Endothelial cell of umbilical vein (primary cell): Measurements from ENCODE around the gene SYT2. TPM values are rescaled to one million over a fixed set of nuclear protein-coding genes. Genes with fewer than 3 reads are reported as not detected.
"Not testable (repeated sequence)": the region's sequence is repeated elsewhere in the genome, so short reads cannot be mapped to it uniquely, and the experiment has no call there.

Source experiments
- BruUV-seq: library from RNA; stranded (reverse); fragments of 400-500 nt; replicated peaks from 2 replicates; lab custom pipeline; 2021; lab: Mats Ljungman, UMichigan
- CTCF ChIA-PET: fragments of 300-600, 350-600 bp; sonication (Branson Sonifier 250); formaldehyde crosslinking; loops from one replicate; lab custom pipeline; 2021; ENCODE audit warnings: antibody characterized with exemption, inconsistent platforms; lab: Charles Lee
- POLR2A ChIA-PET: fragments of 300-600, 350-600 bp; sonication (Branson Sonifier 250); formaldehyde crosslinking; loops from one replicate; lab custom pipeline; 2021; ENCODE audit warnings: antibody characterized with exemption, inconsistent platforms; lab: Charles Lee
- DNase-seq: peaks from one replicate; pipeline ENCODE4 v3.0.0-alpha.2; 2011; ENCODE audit warnings: low read depth, low spot score
- FAIRE-seq: peaks from 2 replicates; lab custom pipeline; 2011; peaks lifted over from hg19 to GRCh38; lab: Jason Lieb, UNC
- H2AFZ ChIP-seq: 2 replicates; pipeline ENCODE4 v1.6.0; 2012; ENCODE audit warnings: low read depth, low read length, control low read depth, inconsistent platforms
- H3K27ac ChIP-seq: 2 replicates; pipeline ENCODE4 v1.5.1; 2011; ENCODE audit warnings: low read depth, mild to moderate bottlenecking, control low read depth, low read length, moderate library complexity; ENCODE audit not compliant: insufficient read depth
- H3K27me3 ChIP-seq, 2 experiments: 2 replicates each; pipeline versions ENCODE4 v1.6.0 to v1.6.1; 2011; ENCODE audit warnings: low read length in 2 of 2, mixed read lengths in 1 of 2; ENCODE audit not compliant: control insufficient read depth in 2 of 2, insufficient read depth in 2 of 2
- H3K36me3 ChIP-seq, 2 experiments: 2 replicates in 1 of 2; 3 replicates in 1 of 2; pipeline ENCODE4 v1.5.1; 2011; ENCODE audit warnings: low read length in 2 of 2, mild to moderate bottlenecking in 1 of 2, moderate library complexity in 1 of 2; ENCODE audit not compliant: control insufficient read depth in 2 of 2, insufficient read depth in 2 of 2; ENCODE audit errors: extremely low read depth in 1 of 2
- H3K4me1 ChIP-seq: 3 replicates; pipeline ENCODE4 v1.5.1; 2011; ENCODE audit warnings: mild to moderate bottlenecking, low read length; ENCODE audit not compliant: control insufficient read depth, insufficient read depth; ENCODE audit errors: extremely low read depth
- H3K4me2 ChIP-seq: 2 replicates; pipeline ENCODE4 v1.6.1; 2011; ENCODE audit warnings: low read length, control low read depth, mixed read lengths; ENCODE audit not compliant: insufficient read depth
- H3K4me3 ChIP-seq, 3 experiments: fragments of 200-600 bp in 1 of 3; sonication (generic), shearing (Covaris generic) in 1 of 3; replicated peaks in 1 of 3; 2 replicates each; pipeline ENCODE4 v1.5.1; 2011 to 2016; ENCODE audit warnings: control low read depth in 3 of 3, low read length in 3 of 3, mild to moderate bottlenecking in 2 of 3, inconsistent platforms in 1 of 3, low read depth in 1 of 3, moderate library complexity in 1 of 3; ENCODE audit not compliant: insufficient read depth in 1 of 3
- H3K79me2 ChIP-seq: 2 replicates; pipeline ENCODE4 v1.6.0; 2012; ENCODE audit warnings: low read length, inconsistent platforms; ENCODE audit not compliant: control insufficient read depth, insufficient read depth
- H3K9ac ChIP-seq: replicated peaks from 2 replicates; pipeline ENCODE3; 2011; ENCODE audit warnings: low read length, control low read depth; ENCODE audit not compliant: insufficient read depth; ENCODE audit errors: extremely low read depth
- H3K9me1 ChIP-seq: replicated peaks from 3 replicates; pipeline ENCODE4 v1.6.0; 2011; ENCODE audit warnings: mild to moderate bottlenecking, low read length; ENCODE audit not compliant: control insufficient read depth, insufficient read depth; ENCODE audit errors: extremely low read depth
- H3K9me3 ChIP-seq: replicated peaks from 2 replicates; pipeline ENCODE4 v1.5.1; 2012; ENCODE audit warnings: low read length, inconsistent platforms; ENCODE audit not compliant: control insufficient read depth, insufficient read depth
- H4K20me1 ChIP-seq: replicated peaks from 2 replicates; pipeline ENCODE3; 2011; ENCODE audit warnings: mild to moderate bottlenecking, low read length; ENCODE audit not compliant: control insufficient read depth, insufficient read depth; ENCODE audit errors: extremely low read depth
- EZH2 ChIP-seq: IDR thresholded peaks from 2 replicates; pipeline ENCODE4 v1.6.1; 2012; ENCODE audit warnings: borderline replicate concordance, low read depth, mild to moderate bottlenecking, moderate library complexity, low read length, inconsistent platforms; ENCODE audit not compliant: severe bottlenecking
- FOS ChIP-seq: IDR thresholded peaks from 2 replicates; pipeline ENCODE4 v1.6.1; 2011; ENCODE audit warnings: mild to moderate bottlenecking, low read length, moderate library complexity, borderline replicate concordance; ENCODE audit not compliant: insufficient read depth
- GATA2 ChIP-seq: IDR thresholded peaks from 2 replicates; pipeline ENCODE4 v1.7.0; 2011; ENCODE audit warnings: low read depth, mild to moderate bottlenecking, moderate library complexity, mixed read lengths, low read length; ENCODE audit not compliant: insufficient read length, insufficient read depth
- JUN ChIP-seq: IDR thresholded peaks from 2 replicates; pipeline ENCODE4 v1.6.1; 2011; ENCODE audit warnings: borderline replicate concordance, low read depth; ENCODE audit not compliant: insufficient read length, insufficient read depth
- MAX ChIP-seq: IDR thresholded peaks from 2 replicates; pipeline ENCODE4 v1.6.1; 2011; ENCODE audit not compliant: insufficient read depth, insufficient read length
- MYC ChIP-seq: IDR thresholded peaks from one replicate; pipeline ENCODE4 v1.6.1; 2011; ENCODE audit warnings: mild to moderate bottlenecking, low read depth, low read length
- POLR2A ChIP-seq: IDR thresholded peaks from 2 replicates; pipeline ENCODE4 v1.6.1; 2012; ENCODE audit warnings: low read depth, mild to moderate bottlenecking, control low read depth, low read length
- POLR2AphosphoS5 ChIP-seq: IDR thresholded peaks from 2 replicates; pipeline ENCODE4 v1.6.1; 2012; ENCODE audit warnings: low read depth, mild to moderate bottlenecking, control low read depth, low read length, moderate library complexity; ENCODE audit not compliant: insufficient read depth
- dilution Hi-C: fragments of 300-500 bp; cut with MboI; formaldehyde crosslinking; loops from one replicate; pipeline ENCODE4 v1.15.0; 2019; ENCODE audit warnings: low sequenced_read_pairs; ENCODE audit not compliant: extremely low pct_ligation_motif_present
- intact Hi-C: fragments of 100-400 bp; cut with micrococcal nuclease; formaldehyde crosslinking; loops from one replicate; pipeline ENCODE4 v1.10.0; 2022
- polyA plus RNA-seq, 4 experiments: library from polyadenylated mRNA; depleted of rRNA in 3 of 4; stranded (reverse) in 3 of 4; unstranded in 1 of 4; fragments of >200 nt; gene quantifications; 2 replicates each; pipeline versions ENCODE4 v1.2.1 to v1.2.3, GENCODE V29; 2011 to 2012; ENCODE audit warnings: missing spikeins in 1 of 4
- total RNA-seq: library from RNA; stranded (reverse); gene quantifications from 2 replicates; pipeline ENCODE4 v1.2.3, GENCODE V29; 2021
- TF ChIP-seq, protein P1 (sequence below), 2 donors: IDR thresholded peaks; 1 replicate in 1 of 2; 2 replicates in 1 of 2; pipeline ENCODE4 v1.5.1; 2011; ENCODE audit warnings: low read length in 2 of 2, mild to moderate bottlenecking in 2 of 2, moderate library complexity in 2 of 2, control low read depth in 1 of 2, inconsistent platforms in 1 of 2, low read depth in 1 of 2; ENCODE audit not compliant: insufficient read depth in 1 of 2; ENCODE audit errors: extremely low read depth in 1 of 2

Gene SYT2
- total and polyA plus RNA-seq, 2 donors (not counting 3 experiments of a cell fraction or from before 2014, with no cell fraction given), result not detected

GRCh38 chr1:202551683-202552082 is 158.6 kb downstream of the SYT2 start:
- dilution Hi-C loops (no loop called here), intact Hi-C loops (no loop called here)
- no TSS peak for BruUV-seq
- Histone ChIP-seq H3K4me1 (no peaks in the 10 kb centered on the region), H3K36me3 (no peaks in the 10 kb centered on the region), H3K27me3 (no peaks in the 10 kb centered on the region), H3K27ac (no peak overlapping the region), H3K9me1 (no peaks in the 10 kb centered on the region), H4K20me1 (no peaks in the 10 kb centered on the region), H3K9ac (no peak overlapping the region), H2AFZ (no peak overlapping the region), H3K9me3 (no peaks in the 10 kb centered on the region), H3K4me2 (no peak overlapping the region), H3K4me3 (no peak overlapping the region), H3K79me2 (no peaks in the 10 kb centered on the region)
- POLR2A ChIA-PET, result no interaction called here
- CTCF ChIA-PET, result no interaction called here
- DNase-seq, result no peak
- no peak for FAIRE-seq
- no peak for TF ChIP-seq MYC
- TF ChIP-seq JUN, result no peak
- TF ChIP-seq GATA2, result no peak
- TF ChIP-seq, protein P1, sequence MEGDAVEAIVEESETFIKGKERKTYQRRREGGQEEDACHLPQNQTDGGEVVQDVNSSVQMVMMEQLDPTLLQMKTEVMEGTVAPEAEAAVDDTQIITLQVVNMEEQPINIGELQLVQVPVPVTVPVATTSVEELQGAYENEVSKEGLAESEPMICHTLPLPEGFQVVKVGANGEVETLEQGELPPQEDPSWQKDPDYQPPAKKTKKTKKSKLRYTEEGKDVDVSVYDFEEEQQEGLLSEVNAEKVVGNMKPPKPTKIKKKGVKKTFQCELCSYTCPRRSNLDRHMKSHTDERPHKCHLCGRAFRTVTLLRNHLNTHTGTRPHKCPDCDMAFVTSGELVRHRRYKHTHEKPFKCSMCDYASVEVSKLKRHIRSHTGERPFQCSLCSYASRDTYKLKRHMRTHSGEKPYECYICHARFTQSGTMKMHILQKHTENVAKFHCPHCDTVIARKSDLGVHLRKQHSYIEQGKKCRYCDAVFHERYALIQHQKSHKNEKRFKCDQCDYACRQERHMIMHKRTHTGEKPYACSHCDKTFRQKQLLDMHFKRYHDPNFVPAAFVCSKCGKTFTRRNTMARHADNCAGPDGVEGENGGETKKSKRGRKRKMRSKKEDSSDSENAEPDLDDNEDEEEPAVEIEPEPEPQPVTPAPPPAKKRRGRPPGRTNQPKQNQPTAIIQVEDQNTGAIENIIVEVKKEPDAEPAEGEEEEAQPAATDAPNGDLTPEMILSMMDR (IDR thresholded peaks at IDR 0.05; ENCODE audit: extremely low read depth in 1 of 2, insufficient read depth in 1 of 2, low read depth in 1 of 2, low read length in 2 of 2), result no peak
- no peak for TF ChIP-seq EZH2
- TF ChIP-seq POLR2A, result no peak
- TF ChIP-seq MAX, result no peak
- TF ChIP-seq POLR2AphosphoS5, result no peak
- TF ChIP-seq FOS, result no peak

DNA sequence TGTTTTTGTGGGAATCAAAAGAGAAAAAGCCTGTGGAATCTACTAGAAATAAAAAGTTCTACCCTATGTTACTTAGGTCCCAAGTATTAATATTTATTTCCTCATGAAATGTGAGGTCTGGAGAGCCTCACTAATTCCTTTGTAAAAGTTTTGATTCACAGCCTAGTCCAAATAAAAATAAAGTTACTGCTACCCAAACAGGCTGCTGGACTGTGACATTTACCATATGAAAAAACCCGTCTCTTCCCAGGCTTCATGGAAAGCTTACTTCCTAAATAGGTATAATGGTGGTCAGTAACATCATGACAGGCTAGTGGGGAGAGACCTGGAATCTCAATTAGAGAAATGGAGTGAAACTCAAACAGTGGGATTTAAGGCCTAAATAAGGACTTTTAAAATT is 160.2 kb downstream of the SYT2 start:
- DNase-seq, H3K27ac ChIP-seq, H3K4me1 ChIP-seq, CTCF ChIA-PET, H3K36me3 ChIP-seq, H3K9me3 ChIP-seq, dilution Hi-C loops, POLR2A ChIA-PET, BruUV-seq, H2AFZ ChIP-seq, intact Hi-C loops, H3K4me2 ChIP-seq, FAIRE-seq, H3K9me1 ChIP-seq, H3K79me2 ChIP-seq, H4K20me1 ChIP-seq, H3K27me3 ChIP-seq, H3K4me3 ChIP-seq, H3K9ac ChIP-seq: not testable (repeated sequence)
